Measurements from ENCODE around the gene VAMP1.
"Not testable (repeated sequence)": the region's sequence is repeated elsewhere in the genome, so short reads cannot be mapped to it uniquely, and the experiment has no call there.

VAMP1 gene, protein sequence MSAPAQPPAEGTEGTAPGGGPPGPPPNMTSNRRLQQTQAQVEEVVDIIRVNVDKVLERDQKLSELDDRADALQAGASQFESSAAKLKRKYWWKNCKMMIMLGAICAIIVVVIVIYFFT

GRCh38 chr12:6470375-6471163, at the start of gene VAMP1:
VAMP1 (minus strand) TSS chr12:6470677; CDS start chr12:6470531, 146 bp downstream.
- peak; percentile 100 for DNase-seq (ENCODE audit: low spot score)

GRCh38 chr12:6520186-6520585, 49.7 kb upstream of the VAMP1 start:
- no peak for DNase-seq (ENCODE audit: low spot score)

DNA sequence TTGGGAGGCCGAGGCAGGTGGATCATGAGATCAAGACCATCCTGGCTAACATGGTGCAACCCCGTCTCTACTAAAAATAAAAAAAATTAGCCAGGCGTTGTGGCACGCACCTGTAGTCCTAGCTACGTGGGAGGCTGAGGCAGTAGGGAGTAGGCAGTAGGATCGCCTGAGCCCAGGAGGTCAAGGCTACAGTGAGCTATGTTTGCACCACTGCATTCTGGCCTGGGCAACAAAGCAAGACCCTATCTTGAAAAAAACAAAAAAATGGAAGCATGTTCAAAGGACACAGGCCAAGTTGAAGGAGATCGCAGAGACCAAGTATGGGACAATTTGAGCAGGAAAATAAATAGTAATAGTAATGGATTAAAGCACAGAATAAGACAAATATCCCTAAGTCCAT, 37.6 kb upstream of the VAMP1 start:
- no peak for DNase-seq (ENCODE audit: low spot score)

DNA sequence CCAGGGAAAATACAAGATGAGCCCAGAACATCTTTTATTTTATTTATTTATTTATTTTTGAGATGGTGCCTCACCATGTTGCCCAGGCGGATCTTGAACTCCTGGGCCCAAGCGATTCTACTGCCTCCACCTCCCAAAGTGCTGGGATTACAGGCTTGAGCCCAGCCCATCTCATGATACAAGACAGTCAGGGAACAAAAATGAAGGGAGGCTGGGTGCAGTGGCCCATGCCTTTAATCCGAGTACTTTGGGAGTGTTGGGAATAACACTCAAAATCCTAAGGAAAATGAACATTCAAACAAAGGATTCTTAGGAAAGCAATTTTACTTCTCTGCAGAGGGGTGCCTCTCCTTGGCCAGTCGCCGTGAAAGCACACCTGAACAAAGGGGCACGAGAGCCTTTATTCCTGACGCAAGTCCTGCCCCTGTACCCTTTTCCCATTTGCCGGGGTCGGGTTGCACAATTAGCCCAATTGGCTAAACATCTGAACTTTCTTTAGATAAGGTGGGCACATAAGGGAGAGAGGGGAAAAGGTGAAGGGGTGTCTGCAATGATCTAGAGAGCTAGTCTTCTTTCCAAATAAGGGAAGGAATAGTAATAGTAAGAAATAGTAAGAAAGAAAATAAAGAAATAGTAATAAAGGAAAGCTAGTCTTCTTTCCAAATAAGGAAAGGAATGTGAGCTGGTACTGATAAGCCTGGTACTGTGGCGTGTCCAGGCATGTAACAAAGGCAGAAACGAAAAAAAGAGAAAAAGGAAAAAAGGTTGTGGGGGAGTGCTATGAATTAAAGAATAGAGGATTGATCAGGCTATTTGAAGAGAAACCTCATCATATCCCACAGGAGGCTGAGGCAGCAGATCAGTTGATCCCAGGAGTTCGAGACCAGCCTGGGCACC, 36.9 kb upstream of the VAMP1 start:
- DNase-seq (ENCODE audit: low spot score): peak; percentile 51

DNA sequence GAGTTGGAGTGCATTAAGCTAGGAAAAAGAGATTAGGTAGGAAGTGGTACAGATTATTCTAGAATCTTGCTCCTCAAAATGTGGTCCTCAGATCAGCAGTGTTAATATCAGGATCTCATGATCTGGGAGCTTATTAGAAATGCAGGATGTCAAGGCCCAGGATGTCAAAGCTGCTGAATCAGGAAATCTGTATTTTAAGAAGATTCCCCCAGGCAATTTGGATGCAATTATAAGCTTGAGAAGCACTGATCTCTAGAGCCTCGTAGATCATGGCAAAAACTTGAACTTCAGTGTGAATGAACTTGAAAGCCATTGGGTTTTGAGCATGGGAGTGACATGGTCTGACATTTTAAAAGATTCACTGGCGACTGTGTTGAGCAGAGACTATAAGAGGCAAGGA, 30.0 kb upstream of the VAMP1 start:
- DNase-seq (ENCODE audit: low spot score): no peak

- DNase-seq (ENCODE audit: low spot score): not testable (repeated sequence)
These were observed 26.8 kb upstream of the VAMP1 start for GRCh38 chr12:6497291-6497690.

- no peak for DNase-seq (ENCODE audit: low spot score)
These were observed 24.5 kb upstream of the VAMP1 start for GRCh38 chr12:6494968-6495367.

- DNase-seq (ENCODE audit: low spot score): no peak
These were observed 23.8 kb upstream of the VAMP1 start for GRCh38 chr12:6494258-6494743.

GRCh38 chr12:6493497-6494257, 23.2 kb upstream of the VAMP1 start, which contains the start of gene NCAPD2:
NCAPD2 (plus strand) TSS chr12:6494102; CDS start chr12:6495099, 997 bp downstream.
- peak; percentile 99 for DNase-seq (ENCODE audit: low spot score)

- DNase-seq (ENCODE audit: low spot score): peak; percentile 99
These were observed 22.5 kb upstream of the VAMP1 start, which contains the start of gene MRPL51 for GRCh38 chr12:6492838-6493496. MRPL51 (minus strand) TSS chr12:6493262; CDS start chr12:6493136, 126 bp downstream.

DNA sequence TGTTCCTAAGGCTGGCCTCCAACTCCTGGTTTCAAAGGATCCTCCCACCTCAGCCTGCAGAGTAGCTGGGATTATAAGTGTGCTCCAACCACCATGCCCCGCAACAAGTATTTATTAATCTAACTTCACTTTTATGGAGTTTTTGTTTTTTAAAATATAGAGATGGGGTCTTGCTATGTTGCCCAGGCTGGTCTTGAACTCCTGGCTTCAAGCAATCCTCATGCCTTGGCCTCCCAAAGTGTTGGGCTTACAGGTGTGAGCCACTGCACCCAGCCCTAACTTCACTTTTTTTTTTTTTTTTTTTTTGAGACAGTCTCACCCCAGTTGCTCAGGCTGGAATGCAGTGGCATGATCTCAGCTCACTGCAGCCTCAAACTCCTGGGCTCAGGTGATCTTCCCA, 20.2 kb upstream of the VAMP1 start:
- not testable (repeated sequence) for DNase-seq (ENCODE audit: low spot score)

GRCh38 chr12:6489449-6489848, 19.0 kb upstream of the VAMP1 start:
- no peak for DNase-seq (ENCODE audit: low spot score)

GRCh38 chr12:6488240-6488639, 17.8 kb upstream of the VAMP1 start:
- no peak for DNase-seq (ENCODE audit: low spot score)

- no peak for DNase-seq (ENCODE audit: low spot score)
These were observed 7.9 kb upstream of the VAMP1 start for GRCh38 chr12:6478416-6478815.

DNA sequence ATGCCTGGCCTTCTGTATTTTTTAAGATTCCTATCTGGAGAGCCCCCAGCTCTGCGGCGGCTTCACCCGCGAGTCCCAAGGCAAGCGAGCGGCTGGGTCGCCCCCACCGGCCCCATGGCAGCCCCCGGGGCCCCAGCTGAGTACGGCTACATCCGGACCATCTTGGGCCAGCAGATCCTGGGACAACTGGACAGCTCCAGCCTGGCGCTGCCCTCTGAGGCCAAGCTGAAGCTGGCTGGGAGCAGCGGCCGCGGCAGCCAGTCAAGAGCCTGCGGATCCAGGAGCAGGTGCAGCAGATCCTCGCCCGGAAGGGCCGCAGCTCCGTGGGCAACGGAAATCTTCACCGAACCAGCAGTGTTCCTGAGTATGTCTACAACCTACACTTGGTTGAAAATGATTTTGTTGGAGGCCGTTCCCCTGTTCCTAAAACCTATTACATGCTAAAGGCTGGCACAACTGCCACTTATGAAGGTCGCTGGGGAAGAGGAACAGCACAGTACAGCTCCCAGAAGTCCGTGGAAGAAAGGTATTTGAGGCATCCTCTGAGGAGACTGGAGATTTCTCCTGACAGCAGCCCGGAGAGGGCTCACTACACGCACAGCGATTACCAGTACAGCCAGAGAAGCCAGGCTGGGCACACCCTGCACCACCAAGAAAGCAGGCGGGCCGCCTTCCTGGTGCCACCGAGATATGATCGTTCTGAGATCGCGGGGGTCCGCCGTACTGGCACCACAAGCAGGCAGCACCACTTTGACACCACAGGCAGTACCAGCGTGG, 7.3 kb upstream of the VAMP1 start:
- DNase-seq (ENCODE audit: low spot score): not testable (repeated sequence)

DNA sequence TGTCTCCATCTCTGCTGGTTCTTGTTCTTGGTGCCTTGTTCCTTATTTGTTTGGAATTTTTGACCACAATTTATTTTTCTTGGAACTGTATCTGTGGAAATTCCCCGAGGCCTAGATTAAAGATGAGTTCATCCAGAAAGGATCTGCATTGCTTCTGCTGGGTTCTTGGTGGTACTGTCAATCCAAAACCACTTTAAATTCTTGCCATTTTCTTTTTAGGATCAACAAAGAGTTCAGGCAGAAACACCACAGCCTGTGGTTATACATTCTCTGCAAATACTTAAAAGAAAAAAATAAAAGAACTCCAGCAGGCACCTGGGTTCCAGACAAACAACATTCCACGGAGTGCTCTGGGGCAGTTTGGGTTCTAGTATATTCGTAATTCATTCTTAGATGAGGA, 6.0 kb upstream of the VAMP1 start:
- no peak for DNase-seq (ENCODE audit: low spot score)

- not testable (repeated sequence) for DNase-seq (ENCODE audit: low spot score)
These were observed 4.9 kb upstream of the VAMP1 start for GRCh38 chr12:6475233-6475975.

DNA sequence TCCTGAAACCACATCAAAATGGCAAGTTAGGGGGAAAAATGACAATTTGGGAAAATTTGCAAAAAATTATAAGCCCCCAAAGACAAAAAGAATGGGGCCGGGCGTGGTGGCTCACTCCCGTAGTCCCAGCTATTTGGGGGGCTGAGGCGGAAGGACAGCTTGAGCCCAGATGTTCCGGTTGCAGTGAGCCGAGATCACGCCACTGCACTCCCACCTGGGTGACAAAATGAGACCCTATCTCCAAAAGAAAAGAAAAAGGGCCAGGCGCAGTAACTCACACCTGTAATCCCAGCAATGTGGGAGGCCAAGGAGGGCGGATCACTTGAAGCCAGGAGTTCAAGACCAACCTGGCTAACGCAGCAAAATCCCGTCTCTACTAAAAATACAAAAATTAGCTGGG, 2.0 kb upstream of the VAMP1 start:
- no peak for DNase-seq (ENCODE audit: low spot score)

DNA sequence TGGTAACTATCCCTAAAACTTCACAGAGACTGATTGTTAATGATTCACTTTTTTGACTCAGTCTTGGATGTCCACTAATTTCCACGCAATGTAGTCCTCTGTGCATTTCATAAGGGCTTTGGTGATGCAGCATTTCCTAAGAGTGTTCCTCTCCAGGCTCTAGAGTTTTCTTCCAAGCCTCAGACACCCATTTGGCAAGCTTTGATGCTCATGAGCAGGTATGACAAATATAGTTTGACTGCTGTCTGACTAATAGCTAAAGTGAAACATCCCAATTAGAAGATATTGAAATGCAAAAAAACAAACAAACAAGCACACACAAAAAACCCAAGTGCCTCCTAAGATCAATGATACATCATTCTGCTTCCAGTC, 1.5 kb upstream of the VAMP1 start:
- no peak for DNase-seq (ENCODE audit: low spot score)
